SIG-M5 treated with dmso at 0.1 percent for 504 hours (cell line): ENCODE measurements around the gene RBM19.

Experiments
- DNase-seq: peaks from one replicate; lab custom pipeline; 2025; ENCODE audit not compliant: unreplicated experiment; lab: John Stamatoyannopoulos, UW

RBM19 gene

DNA sequence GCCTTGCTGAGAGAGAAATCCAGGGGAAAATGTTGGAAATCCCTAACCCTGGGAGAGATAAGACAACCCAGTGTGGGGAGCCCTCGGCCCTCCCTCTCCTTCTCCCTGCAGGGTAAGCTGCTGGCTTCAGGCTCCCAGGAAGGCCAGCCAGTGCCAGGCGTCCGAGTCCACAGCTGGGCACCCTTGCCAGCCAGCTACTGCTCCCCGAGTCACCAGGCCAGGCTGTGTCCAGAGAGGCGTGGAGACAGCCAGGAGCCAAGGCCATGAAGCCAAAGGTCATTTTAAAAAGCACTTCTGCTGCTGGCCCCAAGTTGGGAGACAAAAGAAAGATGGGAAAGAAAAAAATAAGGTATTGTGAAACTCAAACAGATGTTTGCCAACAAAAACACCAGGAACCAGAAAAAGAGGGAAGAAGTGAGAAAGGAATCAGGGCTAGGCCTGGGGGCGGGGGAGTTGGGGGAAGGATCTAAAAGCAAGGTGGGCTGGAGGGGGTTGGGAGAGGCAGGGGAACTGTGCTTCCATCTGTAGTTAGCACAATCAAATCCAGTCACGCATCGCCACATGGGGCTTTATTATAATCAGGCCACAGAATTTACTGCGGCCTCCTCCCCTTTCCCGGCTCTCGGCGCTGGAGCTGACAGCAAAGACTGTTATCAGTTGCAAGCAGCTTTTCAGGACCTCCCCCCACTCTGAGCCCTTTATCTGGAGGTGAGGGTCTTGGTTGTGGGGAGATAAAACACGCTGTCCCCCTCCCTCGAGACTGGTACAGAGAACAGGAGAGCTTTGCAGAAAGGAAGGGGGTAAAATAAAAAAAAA, 33.5 kb downstream of the RBM19 start:
- no peak for DNase-seq

DNA sequence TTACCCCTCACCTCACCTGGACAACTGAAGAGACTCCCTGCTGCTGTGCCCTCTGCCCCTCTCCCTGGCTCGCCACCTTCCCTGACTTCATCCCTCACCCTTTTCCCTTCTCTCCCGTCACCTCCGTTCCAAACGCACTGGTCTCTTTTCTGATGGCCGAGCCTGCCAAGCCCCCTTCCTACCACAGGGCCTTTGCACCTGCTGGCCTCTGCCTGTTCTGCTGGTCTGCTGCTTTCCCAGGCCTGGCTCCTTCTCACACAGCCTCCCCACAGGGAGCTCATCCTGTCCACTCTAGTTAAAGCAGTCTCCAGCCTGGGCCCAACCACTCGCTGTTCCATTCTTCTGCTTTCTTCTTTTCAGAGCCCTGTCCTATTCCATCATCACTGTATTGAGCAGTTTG, 34.6 kb downstream of the RBM19 start:
- DNase-seq: no peak

DNA sequence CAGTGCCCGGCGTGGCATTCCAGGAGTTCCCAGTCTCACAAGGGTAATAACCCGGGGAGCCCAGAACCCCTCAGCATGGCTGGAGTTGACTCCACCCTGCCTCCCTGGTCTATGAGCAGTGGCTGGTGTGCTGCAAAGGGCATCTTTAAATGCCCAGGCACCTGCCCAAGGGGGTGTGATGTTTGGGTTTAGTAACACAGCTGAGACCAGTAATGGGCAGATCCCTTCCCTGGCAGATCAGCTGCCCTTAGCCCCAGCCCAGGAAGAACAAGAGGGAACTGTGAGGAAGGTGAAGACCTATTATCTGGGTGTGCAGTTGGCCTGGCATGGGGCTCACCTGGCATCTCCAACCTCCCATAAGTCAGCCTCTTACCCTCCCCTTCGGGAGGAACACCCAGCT, 35.9 kb downstream of the RBM19 start:
- DNase-seq: no peak

- no peak for DNase-seq
Observed at GRCh38 chr12:113929312-113929989, 36.7 kb downstream of the RBM19 start.

GRCh38 chr12:113926788-113927187, 39.3 kb downstream of the RBM19 start:
- no peak for DNase-seq

GRCh38 chr12:113924341-113924740, 41.8 kb downstream of the RBM19 start:
- no peak for DNase-seq

DNA sequence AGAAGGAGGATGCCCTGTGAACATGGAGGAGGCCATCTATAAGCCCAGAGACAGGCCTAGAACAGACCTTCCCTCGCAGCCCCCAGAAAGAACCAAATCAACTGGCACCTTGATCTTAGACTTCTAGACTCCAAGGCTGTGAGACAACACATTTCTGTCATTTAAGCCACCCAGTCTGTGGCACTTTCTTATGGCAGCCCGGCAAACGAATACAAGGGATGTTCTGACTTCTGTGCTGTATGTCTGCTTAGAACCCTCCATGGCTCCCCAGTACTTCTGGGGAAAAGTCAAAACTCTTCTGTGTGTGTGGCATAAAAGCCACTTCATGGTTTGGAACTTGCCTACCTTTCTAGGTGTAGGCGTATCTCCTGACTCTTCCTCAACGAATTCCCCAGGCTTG, 42.9 kb downstream of the RBM19 start:
- no peak for DNase-seq

DNA sequence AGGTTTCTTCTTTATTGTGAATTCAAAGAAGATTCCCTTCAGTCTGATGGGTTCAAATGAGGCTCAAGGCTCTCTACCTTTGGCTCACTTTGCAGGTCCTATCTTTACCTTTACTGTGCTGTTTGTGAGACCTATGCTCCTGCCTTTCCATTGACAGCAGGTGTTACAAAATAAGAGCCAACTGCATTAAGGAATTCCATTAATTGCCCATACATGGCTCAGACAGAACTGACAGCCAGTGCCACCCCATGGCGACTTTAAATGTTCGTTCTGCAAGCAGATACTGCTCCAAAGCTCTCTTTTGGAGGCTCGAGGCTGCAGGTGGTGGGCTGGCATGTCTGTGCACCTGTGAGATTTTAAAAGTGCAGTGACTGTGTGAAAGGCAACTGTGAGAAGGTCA, 44.7 kb downstream of the RBM19 start:
- DNase-seq: no peak

GRCh38 chr12:113919791-113920190, 46.3 kb downstream of the RBM19 start:
- DNase-seq: no peak

DNA sequence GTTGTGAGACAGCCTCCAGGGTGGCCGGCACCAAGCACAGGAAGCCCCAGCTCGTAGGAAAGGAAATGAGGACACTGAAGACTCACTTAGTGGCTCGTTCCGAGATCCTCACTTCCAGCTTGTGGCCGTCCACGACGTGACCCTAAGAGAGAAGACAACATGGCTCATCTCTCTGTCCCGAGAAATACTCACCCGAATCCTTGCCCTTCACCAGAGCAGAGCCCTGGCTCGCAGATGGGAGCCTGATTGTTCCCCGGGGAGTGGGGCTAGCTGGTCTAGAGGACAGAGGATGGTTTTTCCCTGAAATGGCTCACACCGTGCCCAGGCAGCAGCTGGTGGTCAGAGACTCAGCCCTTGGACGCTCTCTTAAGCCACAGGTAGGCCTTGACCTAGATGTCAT, 47.8 kb downstream of the RBM19 start:
- DNase-seq: no peak

DNA sequence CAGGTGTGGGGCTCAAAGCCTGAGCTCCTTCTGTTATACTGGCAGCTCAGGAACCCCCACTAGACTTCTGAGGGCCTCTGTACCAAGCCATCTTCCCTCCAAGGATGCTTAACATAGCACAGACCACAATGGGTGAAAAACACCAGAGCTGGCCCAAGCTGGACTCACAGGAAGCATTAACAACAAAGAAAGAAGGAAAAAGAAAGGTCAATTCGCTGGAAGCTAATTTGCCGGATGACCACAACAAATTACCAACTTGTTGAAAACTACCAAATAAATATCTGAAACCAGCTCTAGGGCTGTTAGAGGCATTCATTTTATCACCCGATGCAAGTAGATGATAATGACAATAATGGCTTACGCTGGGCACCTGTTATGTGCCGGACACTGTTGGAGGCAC, 48.7 kb downstream of the RBM19 start:
- no peak for DNase-seq

GRCh38 chr12:113914806-113915205, 51.3 kb downstream of the RBM19 start:
- no peak for DNase-seq

GRCh38 chr12:113914176-113914575, 51.9 kb downstream of the RBM19 start:
- DNase-seq: no peak

DNA sequence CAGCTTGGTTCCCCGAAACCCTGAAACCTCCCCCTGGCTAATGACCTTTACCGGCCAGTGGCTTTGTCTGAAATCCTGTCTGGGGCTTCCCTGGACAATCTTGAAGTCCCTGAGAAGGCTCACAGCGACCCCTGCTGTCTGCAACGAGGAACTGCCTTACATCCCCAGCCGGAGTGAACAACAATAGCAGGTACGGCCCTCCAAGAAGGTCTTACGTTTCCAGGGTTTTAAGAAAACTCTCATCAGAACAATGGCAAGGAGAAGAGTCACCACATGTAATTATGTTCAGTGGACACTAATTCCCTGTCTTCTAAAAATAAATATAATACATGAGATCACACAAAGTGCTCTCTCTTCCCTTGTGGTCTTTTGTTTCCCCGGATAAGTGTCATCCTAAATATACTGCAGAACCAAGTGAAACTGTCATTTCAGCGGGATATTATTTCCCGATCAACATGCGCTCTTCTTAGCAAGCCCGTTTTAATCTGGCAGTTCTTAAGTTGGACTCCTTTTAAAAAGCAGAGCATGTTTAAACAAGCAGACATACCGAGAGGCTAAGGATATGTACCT, 53.3 kb downstream of the RBM19 start:
- peak; percentile 57 for DNase-seq

DNA sequence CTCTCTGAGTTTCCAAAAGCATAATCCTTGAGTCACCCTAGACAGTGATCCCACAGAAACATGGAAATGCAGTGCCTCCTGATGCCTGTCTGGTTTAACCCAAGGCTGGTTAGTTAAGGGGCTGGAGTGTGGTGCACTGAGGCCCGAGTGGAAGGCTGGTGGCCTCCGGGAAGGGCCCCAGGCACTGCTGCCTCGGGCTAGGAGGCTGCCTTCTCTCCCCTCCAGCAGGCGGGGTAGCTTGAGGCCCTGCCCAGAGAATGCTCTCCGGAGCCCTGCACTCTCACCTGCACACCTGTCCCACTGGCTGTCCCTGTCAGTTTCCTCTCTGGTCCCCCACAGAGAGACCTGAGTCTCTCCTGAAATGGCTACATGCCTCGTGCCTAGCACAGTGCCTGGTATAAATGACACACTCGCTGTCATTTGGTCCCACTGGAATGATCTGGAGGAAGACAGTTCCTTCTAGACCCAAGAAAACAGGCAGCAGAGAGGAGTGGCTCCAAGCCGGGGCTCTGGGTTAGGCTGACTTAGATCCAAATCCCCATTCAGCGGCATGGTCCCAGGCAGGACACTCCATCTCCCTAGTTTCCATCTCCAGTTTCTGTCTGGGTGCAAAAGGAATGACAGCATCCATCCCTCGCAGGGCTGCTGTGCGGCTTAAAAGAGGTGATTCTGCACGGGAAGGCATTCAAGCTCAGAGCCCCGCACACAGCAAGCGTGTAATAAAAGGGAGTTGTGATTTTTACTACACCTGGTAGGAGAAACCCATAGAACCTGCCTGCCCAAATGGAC, 54.0 kb downstream of the RBM19 start:
- no peak for DNase-seq

- DNase-seq: no peak
Observed at GRCh38 chr12:113910751-113911272, 55.3 kb downstream of the RBM19 start.

DNA sequence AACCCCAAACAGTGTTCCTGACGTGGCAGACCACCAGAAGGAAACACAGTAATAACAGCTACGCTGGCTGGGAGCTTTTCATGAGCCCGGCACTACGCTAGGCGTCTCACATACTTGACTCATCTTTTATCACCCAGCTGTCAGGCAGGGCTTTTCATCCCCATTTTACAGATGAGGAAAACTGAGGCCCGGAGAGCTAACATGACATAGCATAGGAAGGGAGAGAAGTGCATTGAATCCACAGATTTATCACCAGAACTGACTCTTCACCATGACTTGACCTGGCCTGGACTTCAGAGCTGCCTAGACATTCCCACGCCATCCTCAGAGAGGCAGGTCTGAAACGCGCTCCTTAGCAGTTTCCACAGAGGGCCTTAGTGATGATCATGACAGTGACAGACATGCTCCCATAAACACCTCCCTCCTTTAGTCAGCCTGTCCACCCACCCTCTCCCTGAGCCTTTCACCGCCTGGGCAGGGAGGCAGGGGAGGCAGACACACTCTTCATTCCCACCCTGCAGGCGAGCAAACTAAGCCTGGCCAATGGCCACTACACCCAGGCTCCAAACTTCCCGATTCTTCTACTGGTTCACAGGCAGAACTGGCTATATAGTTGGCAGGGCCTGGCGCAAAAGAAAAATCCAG, 56.2 kb downstream of the RBM19 start:
- no peak for DNase-seq

- no peak for DNase-seq
Observed at GRCh38 chr12:113908584-113909100, 57.5 kb downstream of the RBM19 start.

DNA sequence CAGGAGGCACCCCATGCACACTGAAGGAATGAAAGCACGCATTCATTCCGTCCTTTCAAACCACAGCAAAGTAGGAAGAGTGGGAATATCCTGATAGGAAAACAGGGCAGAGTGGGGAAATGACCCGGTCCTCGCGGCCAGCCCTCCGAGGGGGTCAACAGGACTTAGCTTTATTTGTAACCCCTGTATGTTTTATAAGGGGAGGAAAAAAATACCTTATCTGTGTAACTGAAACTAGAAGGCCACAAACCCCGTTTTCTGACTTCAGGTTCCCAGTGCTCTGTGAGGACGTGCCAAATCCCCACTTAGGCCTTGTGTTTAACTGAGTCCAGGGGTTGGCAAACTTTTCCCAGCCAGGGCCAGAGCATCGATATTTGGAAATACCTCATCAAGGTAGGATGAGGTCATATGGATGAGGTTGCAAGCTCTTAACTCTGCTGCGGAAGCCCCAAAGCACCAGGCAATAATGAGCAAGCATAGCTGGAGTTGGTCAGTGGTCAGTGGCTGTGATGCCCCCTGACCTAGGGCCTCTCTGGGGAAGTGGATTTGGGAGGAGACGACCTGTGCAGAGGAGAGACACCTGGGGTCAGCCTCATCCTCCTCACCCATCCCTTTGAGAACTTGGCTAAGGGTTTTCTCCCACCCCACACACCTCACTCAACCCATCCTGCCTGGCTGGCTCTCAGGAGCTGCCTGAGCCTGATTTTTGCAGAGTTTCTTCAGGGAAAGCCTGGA, 58.5 kb downstream of the RBM19 start:
- DNase-seq: no peak
